HepG2 (cell line): ENCODE measurements around the gene ATG7. TPM values are rescaled to one million over a fixed set of nuclear protein-coding genes. Genes with fewer than 3 reads are reported as not detected.
A peak's percentile ranks its signal among the peaks of the same experiment; 100 is the strongest.

Experiments used
- CBX5 ChIP-seq: sonication (generic); formaldehyde crosslinking; IDR thresholded peaks from 2 replicates; pipeline ENCODE4 v1.4.0; 2020; ENCODE audit warnings: missing genetic modification reagents, borderline replicate concordance
- GATAD2A ChIP-seq: IDR thresholded peaks from 2 replicates; pipeline ENCODE4 v1.6.1; 2016
- JUN ChIP-seq: sonication (generic); formaldehyde crosslinking; IDR thresholded peaks from 2 replicates; pipeline ENCODE4 v1.4.0; 2020; ENCODE audit warnings: mild to moderate bottlenecking, missing genetic modification reagents
- KDM5A ChIP-seq: fragments of 200-600 bp; sonication (generic); IDR thresholded peaks from 2 replicates; pipeline ENCODE4 v1.7.0; 2018; ENCODE audit warnings: antibody characterized with exemption, mild to moderate bottlenecking, low read length, borderline replicate concordance
- MED1 ChIP-seq: sonication (generic); formaldehyde crosslinking; IDR thresholded peaks from 2 replicates; pipeline ENCODE4 v1.4.0; 2020; ENCODE audit warnings: missing genetic modification reagents
- NPAS2 ChIP-seq: sonication (generic); formaldehyde crosslinking; IDR thresholded peaks from 2 replicates; pipeline ENCODE4 v1.8.0; 2022; ENCODE audit warnings: mild to moderate bottlenecking, missing genetic modification reagents, borderline replicate concordance
- SMAD3 ChIP-seq: sonication (generic); formaldehyde crosslinking; IDR thresholded peaks from 2 replicates; pipeline ENCODE4 v1.4.0; 2020; ENCODE audit warnings: missing genetic modification reagents
- TSC22D2 ChIP-seq: sonication (generic); formaldehyde crosslinking; IDR thresholded peaks from 2 replicates; pipeline ENCODE4 v1.5.1; 2020; ENCODE audit warnings: missing genetic modification reagents, mild to moderate bottlenecking, borderline replicate concordance
- ZNF124 ChIP-seq: sonication (generic); formaldehyde crosslinking; IDR thresholded peaks from 2 replicates; pipeline ENCODE4 v1.4.0; 2020; ENCODE audit warnings: missing genetic modification reagents
- ZNF44 ChIP-seq: sonication (generic); formaldehyde crosslinking; IDR thresholded peaks from 2 replicates; pipeline ENCODE4 v1.5.1; 2020; ENCODE audit warnings: mild to moderate bottlenecking, missing genetic modification reagents
- ZNF543 ChIP-seq: sonication (generic); formaldehyde crosslinking; IDR thresholded peaks from 2 replicates; pipeline ENCODE4 v1.4.0; 2020; ENCODE audit warnings: mild to moderate bottlenecking, missing genetic modification reagents
- ZNF574 ChIP-seq: sonication (generic); formaldehyde crosslinking; IDR thresholded peaks from 2 replicates; pipeline ENCODE4 v1.4.0; 2020; ENCODE audit warnings: missing genetic modification reagents
- ZNF891 ChIP-seq: sonication (generic); formaldehyde crosslinking; IDR thresholded peaks from 2 replicates; pipeline ENCODE4 v1.5.0; 2020; ENCODE audit warnings: mild to moderate bottlenecking, missing genetic modification reagents
- ZSCAN25 ChIP-seq: sonication (generic); formaldehyde crosslinking; IDR thresholded peaks from 2 replicates; pipeline ENCODE4 v1.8.0; 2022; ENCODE audit warnings: mild to moderate bottlenecking, missing genetic modification reagents
- polyA plus RNA-seq, 8 experiments: library from polyadenylated mRNA; depleted of rRNA in 3 of 8; stranded (reverse) in 7 of 8; unstranded in 1 of 8; fragments of >200 nt; fragmentation: Illumina TruSeq in 4 of 8; extraction: Trizol in 4 of 8; gene quantifications; 2 replicates each; pipeline versions ENCODE4 v1.2.1 to v1.2.3, GENCODE V29; 2011 to 2016; ENCODE audit warnings: low read depth in 4 of 8, missing spikeins in 1 of 8, mixed read lengths in 1 of 8; ENCODE audit not compliant: insufficient read depth in 1 of 8
- total RNA-seq, 5 experiments: library from RNA; depleted of rRNA; stranded (reverse); fragments of >200 nt; fragmentation: Illumina TruSeq; extraction: Trizol; gene quantifications; 2 replicates each; pipeline ENCODE4 v1.2.3, GENCODE V29; 2016; ENCODE audit warnings: low read depth in 1 of 5
- TF ChIP-seq, protein P1 (sequence below), 2 experiments: fragments of 450-650 bp in 1 of 2; sonication (generic) in 1 of 2; formaldehyde crosslinking in 1 of 2; IDR thresholded peaks; 2 replicates each; pipeline versions ENCODE4 v1.6.1 to v1.8.0; 2016 to 2022; ENCODE audit warnings: antibody characterized with exemption in 1 of 2, mild to moderate bottlenecking in 1 of 2, missing genetic modification reagents in 1 of 2
- TF ChIP-seq, protein P2 (sequence below): sonication (generic); formaldehyde crosslinking; IDR thresholded peaks from 2 replicates; pipeline ENCODE4 v1.5.0; 2020; ENCODE audit warnings: missing genetic modification reagents

ATG7 gene
- total and polyA plus RNA-seq, 2 of the 13 experiments (the other 11 are each of a cell fraction or from before 2014, with no cell fraction given) = 7.8 to 22.1 TPM

DNA sequence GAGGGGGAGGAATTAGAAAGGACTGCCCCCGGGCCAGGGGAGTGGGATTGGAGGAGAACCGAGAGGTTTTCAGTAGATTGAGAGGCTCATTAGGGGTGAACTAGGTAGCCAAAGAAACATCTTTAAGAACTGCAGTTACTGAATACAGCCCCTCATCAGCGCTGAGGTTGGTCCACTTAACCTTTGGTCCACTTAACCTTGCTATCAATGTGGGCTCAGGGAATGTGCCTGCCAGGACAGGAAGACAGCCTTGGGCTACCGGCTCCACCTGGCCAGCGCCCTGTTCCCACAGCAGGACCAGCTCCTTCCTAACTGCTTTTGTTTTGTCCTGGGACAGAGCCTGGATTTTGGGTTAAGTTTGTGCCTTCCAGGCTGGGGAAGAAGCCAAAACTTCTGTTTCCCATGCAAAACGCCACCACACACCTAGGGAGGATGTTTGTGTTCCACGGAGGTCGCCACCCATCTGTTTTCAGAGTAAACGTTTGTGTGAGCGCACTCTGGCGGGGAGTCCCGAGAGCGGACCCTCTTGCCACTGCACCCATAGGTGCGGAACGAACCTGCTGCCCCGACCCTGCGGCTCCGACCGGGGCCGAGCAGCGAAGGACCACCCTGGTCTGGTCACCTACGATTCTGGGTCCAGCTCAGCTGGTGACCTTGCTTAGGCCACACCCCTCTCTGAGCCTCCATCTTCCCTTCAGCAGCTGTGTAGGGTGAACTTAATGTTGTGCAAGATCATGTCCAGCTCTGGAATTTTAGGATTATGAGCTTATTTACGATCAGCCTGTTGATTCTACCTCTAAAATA lies 264.1 kb downstream of the ATG7 start (continued):
- 0 out of 2 replicates have a peak, but pooled peaks have one; percentile 70 for TF ChIP-seq ZNF124 (CRISPR knock-in tag)
- TF ChIP-seq GATAD2A (CRISPR knock-in tag) = peak; percentile 71; the same call in 1 of the 2 replicates
- peak; percentile 73 for TF ChIP-seq CBX5 (CRISPR knock-in tag)
- no peak for TF ChIP-seq NPAS2 (CRISPR knock-in tag)
- TF ChIP-seq TSC22D2 (CRISPR knock-in tag) = peak; percentile 52; the same call in 1 of the 2 replicates
- TF ChIP-seq, protein P1, sequence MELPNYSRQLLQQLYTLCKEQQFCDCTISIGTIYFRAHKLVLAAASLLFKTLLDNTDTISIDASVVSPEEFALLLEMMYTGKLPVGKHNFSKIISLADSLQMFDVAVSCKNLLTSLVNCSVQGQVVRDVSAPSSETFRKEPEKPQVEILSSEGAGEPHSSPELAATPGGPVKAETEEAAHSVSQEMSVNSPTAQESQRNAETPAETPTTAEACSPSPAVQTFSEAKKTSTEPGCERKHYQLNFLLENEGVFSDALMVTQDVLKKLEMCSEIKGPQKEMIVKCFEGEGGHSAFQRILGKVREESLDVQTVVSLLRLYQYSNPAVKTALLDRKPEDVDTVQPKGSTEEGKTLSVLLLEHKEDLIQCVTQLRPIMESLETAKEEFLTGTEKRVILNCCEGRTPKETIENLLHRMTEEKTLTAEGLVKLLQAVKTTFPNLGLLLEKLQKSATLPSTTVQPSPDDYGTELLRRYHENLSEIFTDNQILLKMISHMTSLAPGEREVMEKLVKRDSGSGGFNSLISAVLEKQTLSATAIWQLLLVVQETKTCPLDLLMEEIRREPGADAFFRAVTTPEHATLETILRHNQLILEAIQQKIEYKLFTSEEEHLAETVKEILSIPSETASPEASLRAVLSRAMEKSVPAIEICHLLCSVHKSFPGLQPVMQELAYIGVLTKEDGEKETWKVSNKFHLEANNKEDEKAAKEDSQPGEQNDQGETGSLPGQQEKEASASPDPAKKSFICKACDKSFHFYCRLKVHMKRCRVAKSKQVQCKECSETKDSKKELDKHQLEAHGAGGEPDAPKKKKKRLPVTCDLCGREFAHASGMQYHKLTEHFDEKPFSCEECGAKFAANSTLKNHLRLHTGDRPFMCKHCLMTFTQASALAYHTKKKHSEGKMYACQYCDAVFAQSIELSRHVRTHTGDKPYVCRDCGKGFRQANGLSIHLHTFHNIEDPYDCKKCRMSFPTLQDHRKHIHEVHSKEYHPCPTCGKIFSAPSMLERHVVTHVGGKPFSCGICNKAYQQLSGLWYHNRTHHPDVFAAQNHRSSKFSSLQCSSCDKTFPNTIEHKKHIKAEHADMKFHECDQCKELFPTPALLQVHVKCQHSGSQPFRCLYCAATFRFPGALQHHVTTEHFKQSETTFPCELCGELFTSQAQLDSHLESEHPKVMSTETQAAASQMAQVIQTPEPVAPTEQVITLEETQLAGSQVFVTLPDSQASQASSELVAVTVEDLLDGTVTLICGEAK (IDR thresholded peaks at IDR 0.05) = no peak
- TF ChIP-seq, protein P1 (CRISPR knock-in tag; IDR thresholded peaks at IDR 0.05) = no peak
- 0 out of 2 replicates have a peak, but pooled peaks have one; percentile 31 for TF ChIP-seq ZNF44 (CRISPR knock-in tag)
- peak; percentile 32; the same call in 1 of the 2 replicates for TF ChIP-seq ZNF543
- TF ChIP-seq MED1 (CRISPR knock-in tag) = peak; percentile 55
- 0 out of 2 replicates have a peak, but pooled peaks have one; percentile 48 for TF ChIP-seq ZSCAN25 (CRISPR knock-in tag)
- TF ChIP-seq SMAD3 (CRISPR knock-in tag) = no peak
- TF ChIP-seq, protein P2, sequence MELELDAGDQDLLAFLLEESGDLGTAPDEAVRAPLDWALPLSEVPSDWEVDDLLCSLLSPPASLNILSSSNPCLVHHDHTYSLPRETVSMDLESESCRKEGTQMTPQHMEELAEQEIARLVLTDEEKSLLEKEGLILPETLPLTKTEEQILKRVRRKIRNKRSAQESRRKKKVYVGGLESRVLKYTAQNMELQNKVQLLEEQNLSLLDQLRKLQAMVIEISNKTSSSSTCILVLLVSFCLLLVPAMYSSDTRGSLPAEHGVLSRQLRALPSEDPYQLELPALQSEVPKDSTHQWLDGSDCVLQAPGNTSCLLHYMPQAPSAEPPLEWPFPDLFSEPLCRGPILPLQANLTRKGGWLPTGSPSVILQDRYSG (CRISPR knock-in tag) = peak; percentile 56; the same call in 1 of the 2 replicates
- peak; percentile 84 for TF ChIP-seq ZNF574
- TF ChIP-seq KDM5A = peak; percentile 49
- 0 out of 2 replicates have a peak, but pooled peaks have one; percentile 59 for TF ChIP-seq JUN (CRISPR knock-in tag)
- peak; percentile 61; the same call in 1 of the 2 replicates for TF ChIP-seq ZNF891
